ENCODE results near the gene SCYL3.

Gene SCYL3

GRCh38 chr1:169901115-169901514, 7.4 kb upstream of the SCYL3 start:
- H3F3A ChIP-seq (ENCODE audit: insufficient read depth), result no peaks in the 10 kb centered on the region
- no peaks in the 10 kb centered on the region for H4K20me1 ChIP-seq (ENCODE audit: low read depth, low read length)
- no peak overlapping the region for H2AFZ ChIP-seq (ENCODE audit: low read depth, low read length, severe bottlenecking)
- TF ChIP-seq, protein P1, sequence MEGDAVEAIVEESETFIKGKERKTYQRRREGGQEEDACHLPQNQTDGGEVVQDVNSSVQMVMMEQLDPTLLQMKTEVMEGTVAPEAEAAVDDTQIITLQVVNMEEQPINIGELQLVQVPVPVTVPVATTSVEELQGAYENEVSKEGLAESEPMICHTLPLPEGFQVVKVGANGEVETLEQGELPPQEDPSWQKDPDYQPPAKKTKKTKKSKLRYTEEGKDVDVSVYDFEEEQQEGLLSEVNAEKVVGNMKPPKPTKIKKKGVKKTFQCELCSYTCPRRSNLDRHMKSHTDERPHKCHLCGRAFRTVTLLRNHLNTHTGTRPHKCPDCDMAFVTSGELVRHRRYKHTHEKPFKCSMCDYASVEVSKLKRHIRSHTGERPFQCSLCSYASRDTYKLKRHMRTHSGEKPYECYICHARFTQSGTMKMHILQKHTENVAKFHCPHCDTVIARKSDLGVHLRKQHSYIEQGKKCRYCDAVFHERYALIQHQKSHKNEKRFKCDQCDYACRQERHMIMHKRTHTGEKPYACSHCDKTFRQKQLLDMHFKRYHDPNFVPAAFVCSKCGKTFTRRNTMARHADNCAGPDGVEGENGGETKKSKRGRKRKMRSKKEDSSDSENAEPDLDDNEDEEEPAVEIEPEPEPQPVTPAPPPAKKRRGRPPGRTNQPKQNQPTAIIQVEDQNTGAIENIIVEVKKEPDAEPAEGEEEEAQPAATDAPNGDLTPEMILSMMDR (IDR thresholded peaks at IDR 0.05; ENCODE audit: insufficient read depth, low read length, poor library complexity, severe bottlenecking), result no peak
- TF ChIP-seq EZH2phosphoT487 (conservative IDR thresholded peaks at IDR 0.05; ENCODE audit: low read length), result no peak
- no peaks in the 10 kb centered on the region for H3K36me3 ChIP-seq (ENCODE audit: low read length)
- H3K27me3 ChIP-seq (ENCODE audit: low read length), result no peaks in the 10 kb centered on the region
- H3K4me3 ChIP-seq (ENCODE audit: insufficient read depth, low read length, poor library complexity, severe bottlenecking), result no peak overlapping the region
- H3K9me2 ChIP-seq (replicated peaks; ENCODE audit: insufficient read depth, low read length), result no peaks in the 10 kb centered on the region
- no peaks in the 10 kb centered on the region for H3K9me3 ChIP-seq (ENCODE audit: insufficient read depth, low read length)
- H3K79me2 ChIP-seq (ENCODE audit: insufficient read depth, low read length), result no peaks in the 10 kb centered on the region
- H3K4me2 ChIP-seq (ENCODE audit: low read depth, low read length, poor library complexity, severe bottlenecking), result no peak overlapping the region
- H3K27ac ChIP-seq (ENCODE audit: low read depth, low read length), result no peak overlapping the region
- no peak overlapping the region for H3K9ac ChIP-seq (ENCODE audit: low read length)

GRCh38 chr1:169900571-169900970, 6.9 kb upstream of the SCYL3 start:
- no peaks in the 10 kb centered on the region for H3F3A ChIP-seq (ENCODE audit: insufficient read depth)
- H3K79me2 ChIP-seq (ENCODE audit: insufficient read depth, low read length), result no peaks in the 10 kb centered on the region
- H3K27ac ChIP-seq (ENCODE audit: low read depth, low read length), result no peak overlapping the region
- H3K36me3 ChIP-seq (ENCODE audit: low read length), result no peaks in the 10 kb centered on the region
- H2AFZ ChIP-seq (ENCODE audit: low read depth, low read length, severe bottlenecking), result no peak overlapping the region
- H3K9me2 ChIP-seq (replicated peaks; ENCODE audit: insufficient read depth, low read length), result no peaks in the 10 kb centered on the region
- TF ChIP-seq, protein P1 (IDR thresholded peaks at IDR 0.05; ENCODE audit: insufficient read depth, low read length, poor library complexity, severe bottlenecking), result no peak
- no peak for TF ChIP-seq EZH2phosphoT487 (conservative IDR thresholded peaks at IDR 0.05; ENCODE audit: low read length)
- no peak overlapping the region for H3K9ac ChIP-seq (ENCODE audit: low read length)
- no peak overlapping the region for H3K4me3 ChIP-seq (ENCODE audit: insufficient read depth, low read length, poor library complexity, severe bottlenecking)
- no peak overlapping the region for H3K4me2 ChIP-seq (ENCODE audit: low read depth, low read length, poor library complexity, severe bottlenecking)
- H3K9me3 ChIP-seq (ENCODE audit: insufficient read depth, low read length), result no peaks in the 10 kb centered on the region
- no peaks in the 10 kb centered on the region for H3K27me3 ChIP-seq (ENCODE audit: low read length)
- H4K20me1 ChIP-seq (ENCODE audit: low read depth, low read length), result no peaks in the 10 kb centered on the region

DNA sequence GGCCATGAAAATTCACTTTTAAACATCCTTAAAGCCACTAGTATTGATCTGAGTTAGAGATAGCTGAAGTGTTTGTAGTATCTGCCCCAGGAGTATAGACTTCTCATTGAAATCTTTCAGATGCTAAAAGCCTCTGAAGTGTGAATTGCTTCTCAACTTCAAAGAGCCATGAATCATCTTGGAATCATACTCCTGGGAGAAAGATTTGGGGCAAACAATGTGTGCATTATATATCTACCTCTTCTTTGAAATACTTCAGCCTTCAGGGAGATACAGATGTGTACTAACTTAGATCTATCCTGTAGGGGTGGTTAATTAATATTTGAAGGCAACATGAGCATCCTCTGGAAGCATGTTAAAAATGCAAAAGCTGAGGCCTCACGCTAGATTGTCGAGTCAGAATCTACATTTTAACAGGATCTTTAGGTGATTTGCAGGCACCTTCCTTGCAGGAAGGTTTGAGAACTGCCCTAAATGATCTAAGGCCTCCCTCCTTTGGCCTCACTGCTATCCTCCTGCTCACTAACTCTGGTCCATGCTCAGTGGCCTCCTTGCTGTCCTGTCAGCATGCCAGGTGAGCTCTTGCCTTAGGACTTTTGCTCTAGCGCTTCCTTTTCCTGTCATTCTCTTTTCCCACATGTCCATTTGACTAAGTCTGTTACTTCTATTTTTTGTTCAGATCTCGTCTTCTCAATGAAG, 6.0 kb upstream of the SCYL3 start:
- no peaks in the 10 kb centered on the region for H3K9me2 ChIP-seq (replicated peaks; ENCODE audit: insufficient read depth, low read length)
- H4K20me1 ChIP-seq (ENCODE audit: low read depth, low read length), result no peaks in the 10 kb centered on the region
- no peaks in the 10 kb centered on the region for H3F3A ChIP-seq (ENCODE audit: insufficient read depth)
- no peaks in the 10 kb centered on the region for H3K79me2 ChIP-seq (ENCODE audit: insufficient read depth, low read length)
- H3K27ac ChIP-seq (ENCODE audit: low read depth, low read length), result no peak overlapping the region
- no peaks in the 10 kb centered on the region for H3K36me3 ChIP-seq (ENCODE audit: low read length)
- H3K9me3 ChIP-seq (ENCODE audit: insufficient read depth, low read length), result no peaks in the 10 kb centered on the region
- H3K4me2 ChIP-seq (ENCODE audit: low read depth, low read length, poor library complexity, severe bottlenecking), result no peak overlapping the region
- TF ChIP-seq, protein P1 (IDR thresholded peaks at IDR 0.05; ENCODE audit: insufficient read depth, low read length, poor library complexity, severe bottlenecking), result no peak
- TF ChIP-seq EZH2phosphoT487 (conservative IDR thresholded peaks at IDR 0.05; ENCODE audit: low read length), result no peak
- no peaks in the 10 kb centered on the region for H3K27me3 ChIP-seq (ENCODE audit: low read length)
- H3K4me3 ChIP-seq (ENCODE audit: insufficient read depth, low read length, poor library complexity, severe bottlenecking), result no peak overlapping the region
- H2AFZ ChIP-seq (ENCODE audit: low read depth, low read length, severe bottlenecking), result no peak overlapping the region
- no peak overlapping the region for H3K9ac ChIP-seq (ENCODE audit: low read length)
